ENCODE results near the gene STX2. TPM values are rescaled to one million over a fixed set of nuclear protein-coding genes. Genes with fewer than 3 reads are reported as not detected.

STX2 gene
- total RNA-seq, 1 experiment from 2014 or later = 11.2 TPM

- Mint-ChIP-seq H3K27me3 (ENCODE audit: insufficient read depth, unreplicated experiment) (peaks cover 4% of the 10 kb centered on the region), H3K4me3 (ENCODE audit: unreplicated experiment) (no peak overlapping the region), H3K9me3 (ENCODE audit: unreplicated experiment) (peaks cover 4% of the 10 kb centered on the region), H3K4me1 (ENCODE audit: low read depth, unreplicated experiment) (no peaks in the 10 kb centered on the region), H3K36me3 (ENCODE audit: insufficient read depth, unreplicated experiment) (no peaks in the 10 kb centered on the region), H3K27ac (ENCODE audit: unreplicated experiment) (no peak overlapping the region)
- Histone ChIP-seq H3K4me3 (ENCODE audit: low read depth, low read length) (no peak overlapping the region), H3K9me3 (no peaks in the 10 kb centered on the region), H3K36me3 (ENCODE audit: control insufficient read depth, insufficient read depth, low read length) (no peaks in the 10 kb centered on the region), H3K27me3 (replicated peaks; ENCODE audit: control insufficient read depth, insufficient read depth, low read length) (no peaks in the 10 kb centered on the region), H3K4me1 (no peaks in the 10 kb centered on the region)
- no peak for TF ChIP-seq CTCF (IDR thresholded peaks at IDR 0.05; ENCODE audit: insufficient read depth in 1 of 2, low read depth in 1 of 2, low read length in 1 of 2, severe bottlenecking in 1 of 2, unreplicated experiment in 1 of 2)
- intact Hi-C loops (cut with micrococcal nuclease; ENCODE audit: unreplicated experiment) = loop anchor here (5.0 kb wide), 1 partner anchor 289 kb away; no protein-coding TSS in a partner anchor
- ChIA-PET CTCF (no interaction called here), POLR2A (no interaction called here)
- DNase-seq = no peak
- BruUV-seq (replicated peaks) = no TSS peak
These were observed 93.1 kb downstream of the STX2 start for GRCh38 chr12:130745921-130746320.

- Mint-ChIP-seq H3K4me1 (ENCODE audit: low read depth, unreplicated experiment) (no peaks in the 10 kb centered on the region), H3K27ac (ENCODE audit: unreplicated experiment) (no peak overlapping the region), H3K36me3 (ENCODE audit: insufficient read depth, unreplicated experiment) (no peaks in the 10 kb centered on the region), H3K4me3 (ENCODE audit: unreplicated experiment) (no peak overlapping the region), H3K9me3 (ENCODE audit: unreplicated experiment) (peaks cover 10% of the 10 kb centered on the region), H3K27me3 (ENCODE audit: insufficient read depth, unreplicated experiment) (peaks cover 9% of the 10 kb centered on the region)
- no peak overlapping the region for H3K4me3 ChIP-seq (ENCODE audit: low read depth, low read length)
- no peak for DNase-seq
- H3K27me3 ChIP-seq (replicated peaks; ENCODE audit: control insufficient read depth, insufficient read depth, low read length) = no peaks in the 10 kb centered on the region
- BruUV-seq (replicated peaks) = no TSS peak
- no peaks in the 10 kb centered on the region for H3K4me1 ChIP-seq
- H3K9me3 ChIP-seq = no peaks in the 10 kb centered on the region
- intact Hi-C loops (cut with micrococcal nuclease; ENCODE audit: unreplicated experiment) = no loop called here
- TF ChIP-seq CTCF (IDR thresholded peaks at IDR 0.05; ENCODE audit: insufficient read depth in 1 of 2, low read depth in 1 of 2, low read length in 1 of 2, severe bottlenecking in 1 of 2, unreplicated experiment in 1 of 2) = no peak
- H3K36me3 ChIP-seq (ENCODE audit: control insufficient read depth, insufficient read depth, low read length) = no peaks in the 10 kb centered on the region
- CTCF ChIA-PET = no interaction called here
- POLR2A ChIA-PET = no interaction called here
These were observed 94.8 kb downstream of the STX2 start for GRCh38 chr12:130744274-130744673.

GRCh38 chr12:130743606-130744005 lies 95.4 kb downstream of the STX2 start:
- Histone ChIP-seq H3K9me3 (no peaks in the 10 kb centered on the region), H3K4me1 (no peaks in the 10 kb centered on the region), H3K4me3 (ENCODE audit: low read depth, low read length) (no peak overlapping the region), H3K27me3 (replicated peaks; ENCODE audit: control insufficient read depth, insufficient read depth, low read length) (no peaks in the 10 kb centered on the region), H3K36me3 (ENCODE audit: control insufficient read depth, insufficient read depth, low read length) (no peaks in the 10 kb centered on the region)
- Mint-ChIP-seq H3K27me3 (ENCODE audit: insufficient read depth, unreplicated experiment) (peaks cover 9% of the 10 kb centered on the region), H3K27ac (ENCODE audit: unreplicated experiment) (no peak overlapping the region), H3K4me1 (ENCODE audit: low read depth, unreplicated experiment) (no peaks in the 10 kb centered on the region), H3K9me3 (ENCODE audit: unreplicated experiment) (peaks cover 10% of the 10 kb centered on the region), H3K4me3 (ENCODE audit: unreplicated experiment) (no peak overlapping the region), H3K36me3 (ENCODE audit: insufficient read depth, unreplicated experiment) (no peaks in the 10 kb centered on the region)
- intact Hi-C loops (cut with micrococcal nuclease; ENCODE audit: unreplicated experiment) = no loop called here
- no peak for DNase-seq
- no TSS peak for BruUV-seq (replicated peaks)
- no peak for TF ChIP-seq CTCF (IDR thresholded peaks at IDR 0.05; ENCODE audit: insufficient read depth in 1 of 2, low read depth in 1 of 2, low read length in 1 of 2, severe bottlenecking in 1 of 2, unreplicated experiment in 1 of 2)
- CTCF ChIA-PET = no interaction called here
- POLR2A ChIA-PET = no interaction called here

Measured in Caco-2 (cell line).